DMS153 (cell line): ENCODE measurements around the gene ZSCAN21.

Experiments used
- DNase-seq: peaks from one replicate; lab custom pipeline; 2025; lab: John Stamatoyannopoulos, UW

Gene ZSCAN21

GRCh38 chr7:100100420-100101015 lies 50.9 kb downstream of the ZSCAN21 start:
- peak; percentile 92 for DNase-seq

GRCh38 chr7:100101016-100101862 lies 51.7 kb downstream of the ZSCAN21 start, which contains the start of the genes AP4M1 and MCM7:
AP4M1 (plus strand) TSS chr7:100101643; CDS start chr7:100101715, 72 bp downstream.
MCM7 (minus strand) TSS chr7:100101397; CDS start chr7:100101294, 103 bp downstream.
- peak; percentile 99 for DNase-seq

DNA sequence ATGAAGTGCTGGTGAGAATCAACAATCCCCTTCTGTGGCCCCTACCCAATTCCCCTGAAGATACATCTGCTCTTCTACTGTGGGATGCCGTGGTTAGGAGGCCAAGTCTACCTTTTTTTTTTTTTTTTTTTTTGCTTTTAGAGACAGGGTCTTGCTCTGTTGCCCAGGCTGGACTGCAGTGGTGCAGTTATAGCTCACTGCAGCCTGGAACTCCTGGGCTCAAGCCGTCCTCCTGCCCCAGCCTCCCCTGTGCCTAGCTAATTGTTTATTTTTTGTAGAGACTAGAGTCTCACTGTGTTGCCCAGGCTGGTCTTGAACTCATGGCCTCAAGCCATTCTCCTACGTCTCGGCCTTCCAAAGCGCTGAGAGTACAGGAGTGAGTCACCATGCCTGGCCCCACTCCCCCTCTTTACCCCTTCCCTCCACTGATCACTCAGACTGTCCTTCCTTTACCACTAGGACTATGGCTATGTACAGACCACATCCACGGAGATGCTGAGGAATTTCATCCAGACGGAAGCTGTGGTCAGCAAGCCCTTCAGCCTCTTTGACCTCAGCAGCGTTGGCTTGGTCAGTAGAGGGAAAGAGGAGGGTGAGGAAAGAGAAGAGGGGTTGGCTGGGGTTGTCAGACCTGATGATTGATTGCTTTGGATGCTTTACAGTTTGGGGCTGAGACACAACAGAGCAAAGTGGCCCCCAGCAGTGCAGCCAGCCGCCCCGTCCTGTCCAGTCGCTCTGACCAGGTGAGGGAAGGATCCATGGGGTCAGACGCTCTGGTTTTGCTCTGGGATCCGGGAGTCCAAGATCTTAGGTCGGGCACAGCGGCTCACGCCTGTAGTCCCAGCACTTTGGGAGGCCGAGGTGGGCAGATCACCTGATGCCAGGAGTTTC lies 53.6 kb downstream of the ZSCAN21 start:
- no peak for DNase-seq

- no peak for DNase-seq
Measured at GRCh38 chr7:100105534-100105933, 56.0 kb downstream of the ZSCAN21 start.

GRCh38 chr7:100106633-100107032 lies 57.1 kb downstream of the ZSCAN21 start:
- no peak for DNase-seq

GRCh38 chr7:100107125-100107737 lies 57.7 kb downstream of the ZSCAN21 start:
- DNase-seq: no peak

DNA sequence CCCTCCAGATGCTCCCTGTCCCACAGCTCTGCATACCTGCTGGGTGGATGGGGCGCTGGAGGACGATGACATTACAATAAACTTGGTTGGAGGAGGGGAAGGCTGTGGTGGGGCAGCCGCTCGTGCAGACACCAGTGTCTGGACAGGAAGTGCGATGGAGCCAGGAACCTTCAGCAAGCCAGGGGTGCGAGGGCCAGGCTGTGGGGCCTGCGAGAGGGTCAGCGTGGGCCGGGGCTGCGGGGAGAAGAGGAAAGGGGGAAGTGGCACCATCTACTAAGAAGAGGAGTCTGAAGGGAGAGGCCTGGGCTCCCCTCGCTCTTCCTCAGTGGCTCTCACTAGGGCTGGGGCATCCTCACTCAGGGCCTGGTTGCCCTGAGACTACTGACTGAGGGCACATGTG lies 58.3 kb downstream of the ZSCAN21 start:
- DNase-seq: no peak

GRCh38 chr7:100109521-100110163 lies 60.1 kb downstream of the ZSCAN21 start:
- no peak for DNase-seq

GRCh38 chr7:100111156-100111555 lies 61.6 kb downstream of the ZSCAN21 start:
- DNase-seq: no peak

DNA sequence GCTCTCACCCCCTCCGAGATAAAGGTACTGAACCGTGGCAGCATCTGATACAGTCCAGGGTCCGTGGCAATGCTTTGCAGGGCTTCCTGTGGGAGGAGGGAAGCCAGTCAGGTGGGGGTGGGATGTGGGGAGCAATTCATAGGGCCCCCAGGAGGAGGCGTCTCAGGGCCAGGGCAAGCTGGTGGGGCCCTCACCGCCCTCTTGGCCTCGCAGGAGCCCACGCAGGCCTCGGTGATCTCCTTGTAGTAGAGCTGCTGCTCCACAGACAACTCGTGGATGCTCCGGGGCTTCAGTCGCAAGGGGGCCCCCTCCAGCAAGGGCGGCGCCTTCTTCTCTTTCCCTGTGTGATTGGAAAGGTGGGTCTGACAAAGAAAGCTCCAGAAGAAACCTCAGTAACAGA lies 62.3 kb downstream of the ZSCAN21 start:
- no peak for DNase-seq
